Right lobe of liver (tissue), 6 donors: ENCODE results near the gene RARG. TPM values are rescaled to one million over a fixed set of nuclear protein-coding genes. Genes with fewer than 3 reads are reported as not detected.
"Not testable (repeated sequence)": the region's sequence is repeated elsewhere in the genome, so short reads cannot be mapped to it uniquely, and the experiment has no call there.

Source experiments
- ATAC-seq, 4 donors: fragments of 200-7000 bp; cut with Tn5 transposase; one replicate each; pipeline ENCODE4 v1.9.1; 2020; ENCODE audit warnings: mild to moderate bottlenecking in 4 of 4, moderate library complexity in 4 of 4
- DNase-seq, 3 donors: peaks; one replicate each; pipeline ENCODE4 v3.0.0-alpha.2; 2020
- H3K27ac ChIP-seq, 3 donors: fragments of 200-600 bp; one replicate each; pipeline ENCODE4 v1.8.0; 2022
- H3K27me3 ChIP-seq, 2 donors: fragments of 200-600 bp; one replicate each; pipeline ENCODE4 v1.8.0; 2022
- H3K36me3 ChIP-seq, 4 donors: fragments of 200-600 bp; sonication (generic) in 1 of 4; one replicate each; pipeline versions ENCODE4 v1.5.1 to v1.8.0; 2017 to 2022; ENCODE audit warnings: control low read depth in 1 of 4
- H3K4me1 ChIP-seq, 4 donors: fragments of 200-600 bp; sonication (generic) in 1 of 4; one replicate each; pipeline versions ENCODE4 v1.5.1 to v1.8.0; 2017 to 2022; ENCODE audit warnings: control low read depth in 1 of 4
- H3K4me3 ChIP-seq, 3 donors: fragments of 200-600 bp; one replicate each; pipeline ENCODE4 v1.8.0; 2022
- H3K9me3 ChIP-seq, 4 donors: fragments of 200-600 bp; sonication (generic) in 1 of 4; one replicate each; pipeline versions ENCODE4 v1.5.1 to v1.8.0; 2017 to 2022; ENCODE audit warnings: control low read depth in 1 of 4
- POLR2A ChIP-seq: fragments of 450-650 bp; IDR thresholded peaks from one replicate; pipeline ENCODE4 v1.6.1; 2017; ENCODE audit warnings: antibody characterized with exemption, mild to moderate bottlenecking
- WGBS: methylation state at CpG from one replicate; pipeline ENCODE4 v1.1.6; 2018; ENCODE audit warnings: low coverage, low lambda C conversion rate; ENCODE audit not compliant: insufficient coverage; ENCODE audit errors: missing lambda C conversion rate; 5-methylcytosine and 5-hydroxymethylcytosine counted together
- intact Hi-C, 2 donors: fragments of 100-400 bp; cut with DNase I; formaldehyde crosslinking; loops; one replicate each; pipeline versions ENCODE4 v1.11.2 to v1.14.1; 2022
- total RNA-seq, 6 experiments: library from RNA; depleted of rRNA in 2 of 6; stranded (reverse); fragments of >200 nt in 2 of 6; fragmentation: NEBNext Ultra II Directional in 3 of 6; extraction: Animal tissue kit (Norgen Biotek cat#: 25700) in 3 of 6; gene quantifications; one replicate each; pipeline versions ENCODE4 v1.1.0 to v1.2.4, GENCODE V29; 2016 to 2023
- TF ChIP-seq, protein P1 (sequence below), 4 donors: fragments of 200-600 bp in 3 of 4; fragments of 450-650 bp in 1 of 4; IDR thresholded peaks; one replicate each; pipeline versions ENCODE4 v1.5.1 to v1.8.0; 2016 to 2022; ENCODE audit warnings: antibody characterized with exemption in 4 of 4, mild to moderate bottlenecking in 2 of 4
- donor health status: DM: no; HTN: yes; CAD: no.
- donor health status: DM: no; HTN: no; CAD: no.
- donor health status: DM: no; HTN: no; CAD: no.
- donor health status: DM: no; HTN: yes; CAD: no.
- donor health status: DM: no; HTN: yes; CAD: no.

Gene RARG
- total RNA-seq, 6 experiments from 2014 or later: 1.9 to 2.4 (median 2.1) TPM

DNA sequence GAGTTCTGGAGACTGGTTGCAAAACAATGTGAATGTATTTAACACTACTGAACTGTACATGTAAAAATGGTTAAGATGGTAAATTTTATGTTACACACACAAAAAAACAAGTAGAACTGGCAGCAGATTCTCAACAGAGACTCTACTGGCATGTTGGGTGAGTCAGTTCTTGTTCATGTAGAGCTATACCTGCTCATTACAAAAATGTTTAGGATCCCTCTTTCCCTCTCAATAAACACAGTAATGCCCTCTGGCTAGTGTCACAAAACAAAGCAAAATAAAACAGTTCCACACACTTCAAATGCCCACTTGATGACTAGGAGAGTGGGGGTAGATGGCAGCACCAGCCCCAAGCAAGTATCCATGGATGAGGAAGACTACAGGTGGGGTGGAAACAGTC is 65.2 kb downstream of the RARG start:
- peaks cover 0 to 4% (median 0%) of the 10 kb centered on the region in 4 donors for H3K36me3 ChIP-seq
- H3K27me3 ChIP-seq: no peaks in the 10 kb centered on the region
- DNase-seq (no peak), ATAC-seq (no peak)
- intact Hi-C loops: loop anchor here in 1 of 2 donors (10.0 kb wide), 1 partner anchor 102 kb away; no protein-coding TSS in a partner anchor
- no peak overlapping the region for H3K27ac ChIP-seq
- H3K4me3 ChIP-seq: no peak overlapping the region
- no peak for TF ChIP-seq POLR2A
- TF ChIP-seq, protein P1, sequence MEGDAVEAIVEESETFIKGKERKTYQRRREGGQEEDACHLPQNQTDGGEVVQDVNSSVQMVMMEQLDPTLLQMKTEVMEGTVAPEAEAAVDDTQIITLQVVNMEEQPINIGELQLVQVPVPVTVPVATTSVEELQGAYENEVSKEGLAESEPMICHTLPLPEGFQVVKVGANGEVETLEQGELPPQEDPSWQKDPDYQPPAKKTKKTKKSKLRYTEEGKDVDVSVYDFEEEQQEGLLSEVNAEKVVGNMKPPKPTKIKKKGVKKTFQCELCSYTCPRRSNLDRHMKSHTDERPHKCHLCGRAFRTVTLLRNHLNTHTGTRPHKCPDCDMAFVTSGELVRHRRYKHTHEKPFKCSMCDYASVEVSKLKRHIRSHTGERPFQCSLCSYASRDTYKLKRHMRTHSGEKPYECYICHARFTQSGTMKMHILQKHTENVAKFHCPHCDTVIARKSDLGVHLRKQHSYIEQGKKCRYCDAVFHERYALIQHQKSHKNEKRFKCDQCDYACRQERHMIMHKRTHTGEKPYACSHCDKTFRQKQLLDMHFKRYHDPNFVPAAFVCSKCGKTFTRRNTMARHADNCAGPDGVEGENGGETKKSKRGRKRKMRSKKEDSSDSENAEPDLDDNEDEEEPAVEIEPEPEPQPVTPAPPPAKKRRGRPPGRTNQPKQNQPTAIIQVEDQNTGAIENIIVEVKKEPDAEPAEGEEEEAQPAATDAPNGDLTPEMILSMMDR (IDR thresholded peaks at IDR 0.05): no peak
- peaks cover 0 to 43% (median 15%) of the 10 kb centered on the region in 4 donors for H3K4me1 ChIP-seq
- H3K9me3 ChIP-seq: no peaks in the 10 kb centered on the region

DNA sequence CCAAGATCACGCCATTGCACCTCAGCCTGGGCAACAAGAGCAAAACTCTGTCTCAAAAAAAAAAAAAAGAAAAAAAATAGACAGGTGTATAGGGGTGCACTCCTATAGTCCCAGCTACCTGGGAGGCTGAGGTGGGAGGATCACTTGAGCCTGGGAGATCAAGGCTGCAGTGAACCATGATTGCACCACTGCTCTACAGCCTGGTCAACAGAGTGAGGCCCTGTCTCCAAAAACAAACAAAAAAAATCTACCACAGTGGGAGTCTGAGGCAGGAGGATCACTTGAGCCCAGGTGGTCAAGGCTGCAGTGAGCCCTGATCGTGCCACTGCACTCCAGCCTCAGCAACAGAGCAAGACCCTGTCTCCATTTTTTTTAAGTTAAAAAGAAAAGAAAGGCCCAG is 69.0 kb downstream of the RARG start:
- not testable (repeated sequence) for H3K4me3 ChIP-seq, H3K27me3 ChIP-seq, H3K27ac ChIP-seq, ATAC-seq, H3K36me3 ChIP-seq, H3K9me3 ChIP-seq, DNase-seq
- intact Hi-C loops: loop anchor here in 1 of 2 donors (5.0 to 10.0 kb wide), 2 partner anchors 34 to 98 kb away; no protein-coding TSS in a partner anchor
- 100% methylated on average over 1 of the region's 2 CpGs for WGBS
- peaks cover 0 to 45% (median 19%) of the 10 kb centered on the region in 4 donors for H3K4me1 ChIP-seq

DNA sequence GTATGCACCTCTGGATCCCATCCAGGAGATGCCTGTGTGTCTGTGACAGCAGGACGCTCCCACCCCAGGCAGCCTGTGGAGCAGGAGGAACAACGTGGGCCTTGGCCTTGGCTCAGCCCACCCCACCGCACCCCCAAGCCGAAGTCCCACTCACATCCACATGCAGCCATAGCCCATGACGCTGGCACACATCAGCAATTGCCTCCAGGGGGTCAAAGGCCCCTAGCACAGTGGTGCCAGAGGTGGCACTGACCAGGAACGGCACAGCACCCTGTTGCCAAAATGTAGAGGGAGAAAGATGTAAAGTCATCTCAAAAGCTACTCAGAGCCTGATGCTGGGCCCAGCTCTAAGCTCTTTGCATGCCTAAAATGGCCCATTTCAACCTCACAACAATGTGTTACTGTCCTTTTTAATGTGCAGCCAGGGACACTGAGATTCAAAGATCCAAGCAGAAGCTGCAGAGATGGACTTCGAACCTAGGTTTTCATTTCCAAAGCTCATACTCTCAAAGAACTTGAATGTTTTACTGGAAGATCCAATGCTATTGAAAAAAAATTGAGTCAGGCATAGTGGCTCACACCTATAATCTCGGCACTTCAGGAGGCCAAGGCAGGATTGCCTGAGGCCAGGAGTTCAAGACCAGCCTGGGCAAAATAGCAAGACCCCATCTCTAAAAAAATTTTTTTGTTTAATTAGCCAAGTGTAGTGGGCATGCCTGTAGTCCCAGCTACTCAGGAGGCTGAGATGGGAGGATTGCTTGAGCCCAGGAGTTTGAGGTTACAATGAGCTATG is 70.7 kb downstream of the RARG start:
- no peaks in the 10 kb centered on the region for H3K27me3 ChIP-seq
- ATAC-seq (peak in 3 of 4 donors; percentile 2 to 42 (median 11)), DNase-seq (peak in 1 of 3 donors; percentile 65)
- H3K9me3 ChIP-seq: no peaks in the 10 kb centered on the region
- H3K36me3 ChIP-seq: peaks cover 0 to 4% (median 0%) of the 10 kb centered on the region in 4 donors
- WGBS: 25% methylated on average over 2 of the region's 8 CpGs
- intact Hi-C loops: loop anchor here in 1 of 2 donors (5.0 to 10.0 kb wide), 2 partner anchors 36 to 97 kb away; no protein-coding TSS in a partner anchor
- peak overlapping the region in 1 of 3 donors; percentile 37 for H3K27ac ChIP-seq
- TF ChIP-seq, protein P1 (IDR thresholded peaks at IDR 0.05): no peak
- no peak for TF ChIP-seq POLR2A
- no peak overlapping the region for H3K4me3 ChIP-seq
- peaks cover 0 to 56% (median 23%) of the 10 kb centered on the region in 4 donors for H3K4me1 ChIP-seq

DNA sequence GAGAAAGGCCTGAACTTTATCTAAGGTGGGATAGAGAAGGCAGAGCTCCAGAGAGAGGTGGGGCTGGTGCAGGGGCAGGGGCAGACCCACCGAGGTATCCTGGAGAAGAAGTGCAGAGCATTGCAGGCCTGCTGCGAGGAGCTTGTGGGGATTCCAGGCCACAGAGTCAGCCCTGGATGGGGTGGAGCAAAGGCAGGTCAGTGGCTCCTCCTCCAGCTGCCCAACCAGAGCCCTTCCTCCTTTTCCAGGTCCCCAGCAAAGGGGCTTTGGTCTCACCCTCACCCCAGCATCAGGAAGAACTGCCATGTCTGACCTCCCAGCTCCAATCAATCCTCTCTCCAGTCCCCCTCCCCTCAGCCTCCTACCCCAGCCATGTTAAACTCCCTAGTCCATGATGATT is 71.3 kb downstream of the RARG start:
- peaks cover 0 to 4% (median 0%) of the 10 kb centered on the region in 4 donors for H3K36me3 ChIP-seq
- H3K27me3 ChIP-seq: no peaks in the 10 kb centered on the region
- DNase-seq: no peak
- no peak overlapping the region for H3K27ac ChIP-seq
- 20% methylated on average over 1 of the region's 2 CpGs for WGBS
- no peak overlapping the region for H3K4me3 ChIP-seq
- intact Hi-C loops: loop anchor here in 1 of 2 donors (5.0 to 10.0 kb wide), 2 partner anchors 37 to 96 kb away; no protein-coding TSS in a partner anchor
- TF ChIP-seq, protein P1 (IDR thresholded peaks at IDR 0.05): no peak
- TF ChIP-seq POLR2A: no peak
- ATAC-seq: peak in 3 of 4 donors; percentile 5 to 22 (median 17)
- peaks cover 0 to 56% (median 23%) of the 10 kb centered on the region in 4 donors for H3K4me1 ChIP-seq
- no peaks in the 10 kb centered on the region for H3K9me3 ChIP-seq

Other genes starting within 250 kb of the RARG start
- 100 to 1,000 TPM; 143 to 270 (median 180) TPM for gene EIF4B, start 225.8 kb downstream of the RARG start, total RNA-seq
- 100 to 1,000 TPM in 3 of 6 experiments, 10 to 100 TPM in 3; 50.5 to 139 (median 86.9) TPM for gene TNS2, start 182.1 kb downstream of the RARG start, total RNA-seq
- gene SPRYD3, start 152.8 kb downstream of the RARG start, total RNA-seq: 10 to 100 TPM; 12.3 to 18.2 (median 14.4) TPM
- gene IGFBP6, start 134.5 kb downstream of the RARG start, total RNA-seq: 10 to 100 TPM in 2 of 6 experiments, 1 to 10 TPM in 4; 1.7 to 25.4 (median 4.9) TPM
- gene SOAT2, start 128.7 kb downstream of the RARG start, total RNA-seq: 1 to 10 TPM in 3 of 6 experiments, under 1 TPM in 3; 0.62 to 3.4 (median 0.99) TPM
- gene ZNF740, start 51.5 kb downstream of the RARG start, total RNA-seq: 10 to 100 TPM in 5 of 6 experiments, 1 to 10 TPM in 1; 5.5 to 24.4 (median 19.2) TPM
- gene CSAD, start 51.3 kb downstream of the RARG start, total RNA-seq: 10 to 100 TPM; 20.6 to 54.2 (median 37.1) TPM
- 1 to 10 TPM; 2.9 to 8.0 (median 3.9) TPM for gene ITGB7, start 25.0 kb downstream of the RARG start, total RNA-seq
- 10 to 100 TPM in 2 of 6 experiments, 1 to 10 TPM in 3, under 1 TPM in 1; 0.04 to 15.0 (median 4.5) TPM for gene ESPL1, start 36.1 kb upstream of the RARG start, total RNA-seq
- 100 to 1,000 TPM; 122 to 170 (median 146) TPM for gene PFDN5, start 63.3 kb upstream of the RARG start, total RNA-seq
- 10 to 100 TPM; 17.6 to 27.1 (median 20.8) TPM for gene MYG1, start 67.5 kb upstream of the RARG start, total RNA-seq
- 10 to 100 TPM; 22.0 to 29.1 (median 26.7) TPM for gene AAAS, start 89.4 kb upstream of the RARG start, total RNA-seq
- gene SP7, start 104.1 kb upstream of the RARG start, total RNA-seq: not detected
- gene SP1, start 148.0 kb upstream of the RARG start, total RNA-seq: 10 to 100 TPM; 20.3 to 29.2 (median 23.9) TPM
- gene AMHR2, start 191.6 kb upstream of the RARG start, total RNA-seq: under 1 TPM; 0.09 to 0.74 (median 0.48) TPM
- gene PRR13, start 209.5 kb upstream of the RARG start, total RNA-seq: 10 to 100 TPM; 35.9 to 91.2 (median 61.0) TPM
- gene PCBP2, start 219.9 kb upstream of the RARG start, total RNA-seq: 100 to 1,000 TPM; 254 to 463 (median 347) TPM